Measurements from ENCODE around the gene FBLN5.

- TF ChIP-seq POLR2AphosphoS5 (IDR thresholded peaks at IDR 0.05; ENCODE audit: low read depth, low read length) (no peak; the same call in 1 of the 2 replicates), YY1 (IDR thresholded peaks at IDR 0.05; ENCODE audit: low read depth) (no peak; the same call in 1 of the 2 replicates), REST (IDR thresholded peaks at IDR 0.05; ENCODE audit: low read depth, low read length) (no peak), CTCF (IDR thresholded peaks at IDR 0.05) (no peak), GABPA (IDR thresholded peaks at IDR 0.05; ENCODE audit: low read depth) (no peak), EP300 (IDR thresholded peaks at IDR 0.05; ENCODE audit: borderline replicate concordance in 1 of 2, low read depth in 1 of 2, low read length in 1 of 2) (no peak), EZH2phosphoT487 (IDR thresholded peaks at IDR 0.05; ENCODE audit: borderline replicate concordance, low read depth) (no peak), CHD2 (IDR thresholded peaks at IDR 0.05; ENCODE audit: low read length, partially characterized antibody) (no peak), MAX (IDR thresholded peaks at IDR 0.05; ENCODE audit: low read depth) (no peak), NRF1 (IDR thresholded peaks at IDR 0.05; ENCODE audit: low read depth, low read length) (no peak), SMC3 (IDR thresholded peaks at IDR 0.05; ENCODE audit: low read depth, low read length) (no peak), TAF1 (IDR thresholded peaks at IDR 0.05; ENCODE audit: borderline replicate concordance, low read depth, low read length) (no peak), TEAD4 (IDR thresholded peaks at IDR 0.05; ENCODE audit: borderline replicate concordance, insufficient read depth) (no peak), JUND (IDR thresholded peaks at IDR 0.05) (no peak)
These were observed 646 bp downstream of the FBLN5 start for GRCh38 chr14:91946622-91947474.
